GM19452 (cell line): Measurements from ENCODE around the gene GPR89B.
"Not testable (repeated sequence)": the region's sequence is repeated elsewhere in the genome, so short reads cannot be mapped to it uniquely, and the experiment has no call there.

Experiments used
- ATAC-seq: cut with Tn5 transposase; IDR thresholded peaks from one replicate; pipeline ENCODE4 v1.9.1; 2021; ENCODE audit not compliant: unreplicated experiment

The GPR89B gene

DNA sequence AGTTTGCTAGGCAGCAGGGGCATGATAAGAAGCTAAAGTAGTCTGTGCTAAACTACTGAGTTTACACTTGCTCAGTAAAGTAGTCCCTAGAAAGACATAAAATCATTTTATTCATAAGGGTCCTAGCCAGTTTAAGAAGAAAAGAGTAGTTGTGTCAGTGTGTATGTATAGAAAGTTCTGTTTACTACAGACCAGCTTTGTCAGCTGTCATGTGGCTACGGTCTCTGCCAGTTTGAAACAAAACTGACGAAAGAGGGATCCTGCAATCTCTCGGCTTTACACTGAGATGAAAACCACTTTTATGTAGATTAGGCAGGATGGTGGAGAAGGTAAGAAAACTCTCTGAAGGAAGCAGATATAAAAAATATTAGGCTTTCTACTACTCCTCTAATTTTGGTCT lies 7.1 kb downstream of the GPR89B start:
- ATAC-seq = not testable (repeated sequence)

DNA sequence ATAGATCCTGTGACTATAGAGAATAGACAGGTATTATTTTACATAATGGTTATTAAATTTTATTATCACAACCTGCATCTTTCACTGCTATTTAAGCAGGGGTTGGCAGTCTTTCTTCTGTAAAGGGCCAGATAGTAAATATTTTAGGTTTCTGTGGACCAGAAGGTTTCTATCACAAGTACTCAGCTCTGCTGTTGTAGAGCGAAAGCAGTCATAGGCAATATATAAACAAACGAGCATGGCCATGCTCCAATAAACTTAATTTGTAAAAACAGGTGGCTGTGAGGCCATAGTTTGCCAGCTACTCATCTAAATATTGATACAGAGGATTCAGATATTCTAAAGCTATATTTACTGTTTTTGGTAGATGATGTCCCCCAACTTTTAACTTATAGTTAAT lies 12.2 kb downstream of the GPR89B start:
- ATAC-seq = not testable (repeated sequence)

DNA sequence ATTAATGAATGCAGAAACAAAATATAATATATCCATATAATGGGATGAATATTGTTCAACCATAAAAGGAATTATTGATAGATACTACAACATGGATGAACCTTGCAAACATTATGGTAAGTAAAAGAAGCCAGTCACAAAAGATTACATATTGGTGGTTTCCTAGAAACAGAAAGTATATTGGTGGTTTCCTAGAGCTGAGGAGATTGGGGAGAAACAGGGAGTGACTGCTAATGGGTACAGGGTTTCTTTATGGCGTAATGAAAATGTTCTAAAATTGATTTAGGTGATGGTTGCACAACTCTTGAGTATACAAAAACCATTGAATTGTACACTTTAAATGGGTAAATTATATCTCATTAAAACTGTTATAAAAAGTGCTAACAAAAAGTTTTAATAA lies 14.3 kb downstream of the GPR89B start:
- ATAC-seq = not testable (repeated sequence)

DNA sequence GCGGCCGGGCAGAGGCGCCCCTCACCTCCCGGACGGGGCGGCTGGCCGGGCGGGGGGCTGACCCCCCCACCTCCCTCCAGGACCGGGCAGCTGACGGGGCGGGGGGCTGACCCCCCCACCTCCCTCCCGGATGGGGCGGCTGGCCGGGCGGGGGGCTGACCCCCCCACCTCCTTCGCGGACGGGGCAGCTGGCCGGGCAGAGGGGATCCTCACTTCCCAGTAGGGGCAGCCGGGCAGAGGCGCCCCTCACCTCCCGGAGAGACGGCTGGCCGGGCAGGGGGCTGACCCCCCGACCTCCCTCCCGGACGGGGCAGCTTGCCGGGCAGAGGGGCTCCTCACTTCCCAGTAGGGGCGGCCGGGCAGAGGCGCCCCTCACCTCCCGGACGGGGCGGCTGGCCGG lies 21.3 kb downstream of the GPR89B start:
- ATAC-seq = not testable (repeated sequence)

DNA sequence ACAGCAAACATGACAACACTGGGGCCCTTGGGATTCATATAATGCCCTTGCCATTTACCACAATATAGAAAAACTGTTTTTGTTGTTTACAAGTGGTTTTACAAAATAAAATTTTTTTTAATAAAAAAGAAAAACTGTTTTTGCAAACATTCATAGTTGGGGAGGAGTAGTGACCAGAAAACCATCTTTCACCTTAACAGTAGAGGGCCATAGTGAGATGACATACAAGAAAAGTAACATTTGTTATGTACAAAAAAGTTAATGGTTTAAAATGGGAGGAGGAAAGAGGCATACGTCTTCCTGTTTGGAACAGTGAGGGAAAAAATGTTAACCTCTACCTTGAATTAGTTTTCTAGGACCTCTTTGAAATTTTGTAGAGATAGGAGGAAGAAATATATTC lies 30.7 kb downstream of the GPR89B start:
- ATAC-seq = not testable (repeated sequence)

DNA sequence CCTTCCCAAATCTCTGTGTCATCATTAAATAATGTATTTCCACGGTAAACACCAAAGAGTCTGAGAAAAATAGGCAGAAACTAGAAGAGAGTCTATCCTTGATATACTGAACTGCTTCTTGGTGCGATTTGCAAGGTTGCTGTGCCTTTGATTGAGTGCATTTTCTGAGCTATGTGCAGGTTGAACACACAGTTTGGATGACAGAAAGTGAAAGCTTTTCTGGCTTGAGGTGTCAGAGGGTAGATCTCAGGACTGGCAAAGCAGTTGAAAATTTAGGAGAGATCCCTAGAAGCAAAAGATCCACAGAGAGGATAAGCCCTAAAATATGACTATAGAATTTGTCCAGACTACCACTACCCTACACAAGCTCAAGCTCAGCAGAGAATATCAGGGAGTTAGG lies 31.5 kb downstream of the GPR89B start:
- ATAC-seq = not testable (repeated sequence)

DNA sequence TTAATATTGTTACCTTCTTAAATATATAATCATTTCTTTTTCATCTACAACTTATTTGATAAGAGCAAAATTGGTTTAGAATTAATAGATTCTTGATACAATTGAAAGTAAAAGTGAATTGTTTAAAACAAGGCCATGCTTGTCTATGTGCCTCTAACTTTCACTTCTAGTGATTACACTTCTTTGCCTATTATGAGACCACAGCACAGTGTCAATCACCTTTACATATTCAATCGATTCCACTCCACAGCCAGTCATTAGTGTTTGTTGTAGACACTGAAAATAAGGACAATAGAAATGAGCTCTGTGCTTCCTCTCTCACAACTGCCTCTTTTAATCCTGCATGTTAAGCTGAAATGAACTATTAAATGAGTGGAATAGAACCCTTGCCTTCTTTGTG lies 36.4 kb downstream of the GPR89B start:
- not testable (repeated sequence) for ATAC-seq

DNA sequence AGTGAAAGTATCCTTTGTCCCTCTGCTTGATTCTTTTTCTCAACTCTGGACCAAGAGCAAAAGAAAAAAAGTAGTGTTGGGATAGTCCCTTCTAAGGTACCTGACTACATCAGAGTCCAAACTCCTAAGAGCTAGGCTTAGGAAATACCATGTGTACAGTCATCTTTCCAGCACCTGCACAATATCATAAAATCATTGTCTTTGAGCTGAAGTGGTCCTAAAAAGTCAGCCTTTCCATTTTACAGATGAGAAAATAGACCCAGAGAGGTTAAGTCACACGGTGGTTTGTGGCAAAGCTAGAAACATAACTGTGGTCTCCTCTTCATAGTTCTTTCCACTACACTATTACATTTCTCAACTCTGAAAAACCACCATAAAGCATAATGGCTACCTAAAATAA lies 38.4 kb downstream of the GPR89B start:
- ATAC-seq = not testable (repeated sequence)

DNA sequence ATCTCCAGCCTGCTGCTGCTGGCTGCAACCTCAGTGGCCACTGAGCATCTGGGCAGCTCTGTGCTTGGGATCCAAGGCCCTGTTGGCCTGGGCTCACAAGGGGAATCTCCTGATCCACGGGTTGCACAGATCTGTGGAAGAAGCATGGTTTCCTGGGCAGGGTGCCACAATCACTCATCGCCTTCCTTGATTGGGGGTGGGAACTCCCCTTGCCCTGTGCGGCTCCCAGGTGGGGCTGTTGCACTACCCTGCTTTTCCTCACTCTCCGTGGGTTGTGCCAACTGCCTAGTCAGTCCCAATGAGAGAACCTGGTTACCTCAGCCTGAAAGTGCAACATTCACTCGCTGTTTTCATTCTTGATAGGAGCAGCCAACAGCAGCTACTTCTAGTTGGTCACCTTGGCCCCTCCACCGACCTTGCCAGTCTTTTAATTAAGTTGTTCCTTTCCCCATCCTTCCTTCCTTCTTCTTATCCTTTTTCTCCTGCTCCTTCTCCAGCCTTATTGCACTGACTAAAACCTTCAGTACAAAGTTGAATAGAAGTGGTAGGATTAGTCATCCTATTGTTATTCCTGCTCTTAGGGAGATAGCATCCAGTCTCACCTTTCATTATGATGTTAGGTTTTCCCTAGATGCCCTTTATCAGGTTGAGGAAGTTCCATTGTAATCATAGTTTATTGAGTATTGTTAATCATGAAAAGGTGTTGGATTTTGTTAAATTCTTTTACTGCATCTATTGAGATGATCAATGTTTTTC lies 50.9 kb downstream of the GPR89B start:
- not testable (repeated sequence) for ATAC-seq

DNA sequence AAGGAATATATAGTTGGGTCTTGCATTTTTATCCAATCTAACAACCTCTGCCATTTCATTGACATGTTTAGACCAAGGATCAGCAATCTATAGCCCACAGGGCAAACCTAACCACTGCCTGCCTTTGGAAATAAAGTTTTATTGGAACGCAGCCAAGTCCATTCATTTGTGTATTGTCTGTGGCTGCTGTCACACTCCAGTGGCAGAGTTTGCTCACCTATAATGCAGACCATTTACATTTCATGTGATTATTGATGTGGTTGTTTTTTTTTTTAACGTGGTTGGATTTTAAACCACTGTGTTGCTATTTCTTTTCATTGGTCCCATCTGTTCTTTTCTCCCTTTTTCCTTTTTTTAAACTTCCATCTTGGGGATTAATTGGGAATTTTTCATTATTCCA lies 57.2 kb downstream of the GPR89B start:
- ATAC-seq = not testable (repeated sequence)

DNA sequence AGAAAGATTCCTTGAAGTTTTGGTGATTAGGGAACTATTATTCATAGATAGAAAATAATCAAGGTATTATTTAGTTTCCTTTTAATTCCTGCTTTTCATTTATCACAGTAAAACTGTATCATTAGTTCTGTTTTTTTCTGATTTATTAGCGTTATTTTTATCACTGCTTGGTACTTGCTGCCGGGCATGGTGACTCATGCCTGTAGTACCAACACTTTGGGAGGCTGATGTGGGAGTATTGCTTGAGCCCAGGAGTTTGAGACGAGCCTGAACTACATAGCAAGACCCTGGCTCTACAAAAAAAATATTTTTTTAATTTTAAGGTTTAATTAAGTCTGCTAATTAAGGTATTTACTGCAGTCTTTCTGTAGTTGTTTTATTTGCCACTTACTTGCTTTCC lies 59.7 kb downstream of the GPR89B start:
- ATAC-seq = not testable (repeated sequence)

DNA sequence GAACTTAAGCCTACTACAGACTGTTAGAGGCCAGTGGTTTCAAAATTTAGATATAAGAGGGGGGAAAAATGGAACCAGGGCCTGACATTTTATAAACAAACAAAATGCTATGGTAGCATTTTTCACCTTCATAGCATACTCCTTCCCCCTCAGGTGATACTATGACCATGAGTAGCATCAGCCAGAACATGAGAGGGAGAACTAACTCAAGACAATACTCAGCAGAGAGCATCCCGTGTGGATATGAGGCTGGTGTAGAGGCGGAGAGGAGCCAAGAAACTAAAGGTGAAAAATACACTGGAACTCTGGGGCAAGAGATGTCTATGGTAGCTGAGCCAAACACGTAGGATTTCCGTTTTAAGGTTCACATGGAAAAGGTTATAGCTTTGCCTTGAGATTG lies 64.7 kb downstream of the GPR89B start:
- not testable (repeated sequence) for ATAC-seq

DNA sequence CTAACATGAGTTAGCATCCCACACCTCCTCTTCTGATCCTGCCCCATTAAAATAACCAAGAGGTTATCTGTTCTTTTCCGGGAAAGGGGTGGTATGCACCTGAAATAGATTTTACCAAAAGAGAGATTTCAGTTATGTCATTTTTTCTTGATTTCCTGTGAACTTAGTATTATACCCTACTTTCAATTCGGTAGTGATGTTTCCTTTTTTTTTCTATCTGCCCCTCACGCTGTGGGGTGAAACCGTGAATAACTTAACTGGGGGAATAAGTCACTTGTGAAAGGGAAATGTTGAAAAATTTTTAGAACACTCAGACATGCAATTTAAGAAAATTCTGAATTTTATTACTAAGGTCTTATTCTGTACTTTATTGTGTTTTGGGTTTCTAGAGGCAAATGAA lies 65.2 kb downstream of the GPR89B start:
- not testable (repeated sequence) for ATAC-seq

DNA sequence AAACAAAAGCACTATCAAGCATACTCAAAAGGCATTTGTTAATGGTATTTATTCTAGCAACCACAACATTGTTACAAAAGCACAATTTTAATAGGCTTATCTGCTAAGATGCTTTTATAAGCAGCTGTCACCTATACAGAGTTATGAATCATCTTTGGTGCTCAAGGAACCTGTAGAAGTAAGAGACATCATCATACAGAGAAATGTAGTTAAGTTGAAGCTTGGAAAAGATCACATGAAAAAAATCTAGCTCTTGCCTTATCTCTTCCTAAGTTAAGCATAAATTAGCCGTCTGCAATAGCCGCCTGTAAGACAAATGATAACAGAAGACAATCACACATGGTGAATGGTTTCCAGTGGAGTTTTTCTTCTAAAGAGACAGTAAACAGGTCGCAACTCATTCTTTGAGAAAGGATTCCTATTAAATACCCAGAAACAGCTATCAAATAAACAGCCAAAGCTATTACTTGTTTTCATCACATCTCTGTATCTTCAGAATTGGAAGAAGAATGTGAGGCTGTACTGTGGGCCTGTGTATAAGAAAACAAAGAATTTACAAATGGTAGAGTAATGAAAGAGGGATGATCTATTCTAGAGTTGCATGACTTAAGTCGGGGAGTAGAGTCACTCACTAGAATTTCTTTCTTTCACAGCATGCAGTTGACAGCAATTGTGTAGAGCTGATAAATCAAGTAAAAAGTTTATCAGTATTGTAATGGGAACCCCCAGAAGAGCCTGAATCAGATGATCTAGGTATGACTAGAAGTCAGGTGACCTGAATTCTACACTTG lies 65.8 kb downstream of the GPR89B start:
- not testable (repeated sequence) for ATAC-seq

DNA sequence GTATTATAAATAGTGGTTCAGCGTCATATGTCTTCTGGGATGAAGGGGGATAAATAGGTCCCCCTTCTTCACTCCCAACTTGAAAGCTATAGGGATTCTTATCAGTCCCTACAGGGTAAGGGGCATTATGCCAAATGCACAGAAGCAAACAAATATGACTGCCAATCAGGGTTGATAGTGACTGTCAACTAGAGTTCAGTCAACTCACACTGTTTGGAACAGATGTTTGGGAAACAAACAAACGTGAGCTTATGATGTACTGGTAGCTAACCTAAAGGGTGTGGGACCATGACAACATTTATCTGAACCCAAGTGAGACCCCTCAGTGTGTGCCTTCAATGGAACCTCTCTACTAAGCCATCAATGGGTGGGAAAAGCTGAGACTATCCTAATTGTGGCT lies 67.9 kb downstream of the GPR89B start:
- not testable (repeated sequence) for ATAC-seq

DNA sequence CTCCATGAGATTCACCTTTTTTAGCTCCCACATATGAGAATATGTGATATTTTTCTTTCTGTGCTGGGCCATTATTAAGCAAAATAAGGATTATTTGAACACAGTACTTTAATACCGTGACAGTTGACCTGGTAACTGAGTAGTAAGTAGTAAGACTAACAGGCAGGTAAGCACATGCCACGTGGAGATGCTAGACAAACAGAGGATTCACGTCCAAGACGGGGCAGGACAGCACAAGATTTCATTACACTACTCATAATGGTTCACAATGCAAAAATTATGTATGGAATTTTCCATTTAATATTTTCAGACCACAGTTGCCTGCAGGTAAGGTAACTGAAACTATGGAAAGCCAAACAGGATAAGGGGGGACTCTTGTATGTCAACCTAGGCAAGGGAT lies 79.5 kb downstream of the GPR89B start:
- ATAC-seq = not testable (repeated sequence)

DNA sequence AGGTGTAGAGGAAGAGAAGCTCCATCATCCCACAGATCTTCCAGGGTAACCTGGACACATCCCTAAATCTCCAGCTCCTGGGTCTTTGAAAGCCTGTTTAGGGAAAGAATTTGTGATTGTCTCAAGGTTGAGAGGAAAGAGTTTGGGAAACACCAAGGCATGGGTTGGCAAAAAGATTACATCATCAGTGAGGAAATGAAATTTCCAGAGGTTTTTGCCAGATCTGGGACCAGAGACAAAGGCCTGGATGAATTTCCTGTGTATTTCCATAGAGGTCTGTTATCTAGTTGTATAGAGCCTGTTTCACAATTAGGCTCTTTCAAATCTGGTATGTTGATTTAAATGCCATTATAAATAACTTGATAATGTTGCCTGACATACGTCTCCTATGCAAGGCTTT lies 82.3 kb downstream of the GPR89B start:
- no peak for ATAC-seq

DNA sequence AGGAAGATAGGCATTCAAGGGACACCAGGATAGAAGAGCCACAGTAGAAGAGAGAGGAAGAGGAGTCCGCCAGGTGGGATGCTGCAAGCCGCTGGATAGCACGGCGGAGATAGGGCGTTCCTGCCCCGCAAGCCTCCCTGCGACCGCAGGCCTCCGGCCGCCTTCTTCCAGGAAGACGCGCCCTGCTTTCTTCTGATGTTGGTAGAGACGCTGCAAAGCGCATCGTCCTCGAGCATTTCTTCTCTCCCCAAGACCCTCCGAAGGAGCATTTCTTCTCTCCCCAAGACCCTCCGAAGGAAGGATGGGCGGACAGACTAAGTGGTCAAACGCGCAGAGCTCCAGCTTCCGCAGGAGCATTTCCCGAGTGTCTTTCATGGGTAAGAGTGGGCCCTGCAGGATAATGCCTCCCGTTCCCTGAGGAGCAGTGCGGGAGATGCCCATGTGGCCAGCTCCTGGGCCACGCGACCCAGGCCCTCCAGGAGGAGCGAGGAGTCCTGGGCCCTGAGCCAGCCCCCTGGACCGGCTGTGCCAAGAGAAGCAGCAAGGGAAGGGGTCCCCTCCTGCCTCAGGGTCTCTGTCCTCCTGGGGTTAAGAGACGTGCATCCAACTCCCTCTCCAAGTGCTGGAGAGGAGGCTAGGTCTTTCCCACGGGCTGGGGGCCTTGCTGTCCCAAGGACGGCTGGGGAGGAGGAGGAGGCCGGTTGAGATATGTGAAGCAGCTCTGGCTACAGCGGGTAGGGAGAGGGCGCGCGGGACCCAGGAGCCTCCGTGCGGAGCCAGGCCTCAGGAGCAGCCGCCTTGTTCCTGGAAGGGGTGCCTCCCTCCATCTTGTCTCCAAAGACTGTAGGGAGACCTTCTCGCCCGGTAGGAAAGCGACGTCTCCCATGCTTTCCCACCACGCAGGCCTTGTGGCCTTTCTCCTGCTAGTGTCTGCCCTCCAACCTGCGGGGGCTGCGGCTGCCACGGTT lies 85.2 kb downstream of the GPR89B start:
- ATAC-seq = not testable (repeated sequence)

DNA sequence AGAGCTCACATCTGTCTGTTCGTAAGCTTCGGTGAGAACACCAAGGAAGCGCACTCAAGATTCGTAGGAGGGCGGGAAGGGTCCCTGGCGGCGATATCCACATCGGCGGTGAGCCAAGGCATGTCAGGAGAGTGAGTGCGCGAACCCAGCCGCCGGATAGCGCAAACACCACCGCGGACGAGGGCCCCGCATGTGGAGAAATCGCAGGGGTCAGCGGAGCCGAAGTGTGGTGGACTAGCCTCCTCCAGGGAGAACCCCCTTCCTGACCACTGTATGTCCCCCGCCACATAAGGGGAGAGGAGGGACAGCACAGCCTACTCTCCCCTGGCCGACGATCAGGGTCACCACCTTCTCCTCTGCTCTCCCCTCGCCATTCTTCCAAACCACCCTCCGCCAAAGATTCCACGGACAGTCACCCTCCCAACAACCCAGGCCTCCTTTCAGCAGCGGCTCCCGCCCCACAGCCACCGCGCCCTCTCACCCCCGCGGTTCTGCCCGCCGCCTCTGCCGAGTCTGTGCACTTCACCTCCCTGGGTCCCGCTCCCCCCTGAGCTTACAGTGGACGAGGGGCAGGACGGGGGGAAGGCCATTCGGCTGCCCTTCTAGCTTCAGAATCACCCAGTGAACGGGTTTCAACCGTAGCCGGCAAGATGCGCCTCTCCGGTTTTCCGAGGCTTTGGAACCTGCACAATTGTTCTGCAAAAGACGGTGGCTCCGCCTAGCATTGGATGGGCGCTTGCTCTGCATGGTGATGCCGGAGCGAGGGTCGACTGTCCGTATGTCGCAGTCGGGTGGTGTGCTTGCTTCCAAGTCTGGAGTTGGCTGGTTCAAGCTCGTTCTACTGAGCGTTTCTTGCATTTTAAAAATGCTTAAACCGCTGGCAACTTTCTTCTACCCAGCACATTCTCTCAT lies 86.3 kb downstream of the GPR89B start:
- ATAC-seq = not testable (repeated sequence)

DNA sequence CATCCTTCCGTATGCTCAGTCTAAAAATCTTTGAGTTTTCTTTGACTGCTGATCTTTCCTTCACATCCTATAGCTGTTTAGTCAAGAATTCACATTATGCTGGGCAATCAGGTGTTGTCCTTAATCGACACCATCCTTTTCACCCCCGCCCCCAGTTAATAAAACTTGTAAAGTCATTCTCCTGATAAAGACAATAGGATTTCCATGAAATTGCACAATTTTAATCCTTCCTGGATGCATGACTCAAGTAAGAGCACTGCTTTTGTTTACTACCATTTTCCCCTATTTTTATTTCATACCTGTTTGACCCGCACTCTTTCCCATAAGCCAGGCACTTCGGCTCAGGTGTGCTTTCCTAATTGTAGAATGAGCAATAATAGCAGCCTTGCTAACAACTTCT lies 96.7 kb downstream of the GPR89B start:
- not testable (repeated sequence) for ATAC-seq
